HG03066 (cell line): Measurements from ENCODE around the gene VPREB3.
"Not testable (repeated sequence)": the region's sequence is repeated elsewhere in the genome, so short reads cannot be mapped to it uniquely, and the experiment has no call there.

Experiments
- ATAC-seq: cut with Tn5 transposase; IDR thresholded peaks from one replicate; pipeline ENCODE4 v1.9.1; 2021; ENCODE audit warnings: low read depth; ENCODE audit not compliant: unreplicated experiment

The VPREB3 gene

GRCh38 chr22:23745791-23746190 lies 8.4 kb downstream of the VPREB3 start:
- no peak for ATAC-seq

GRCh38 chr22:23744485-23744884 lies 9.7 kb downstream of the VPREB3 start:
- no peak for ATAC-seq

GRCh38 chr22:23744001-23744400 lies 10.2 kb downstream of the VPREB3 start:
- no peak for ATAC-seq

GRCh38 chr22:23743303-23743705 lies 10.9 kb downstream of the VPREB3 start:
- no peak for ATAC-seq

- ATAC-seq: no peak
Measured at GRCh38 chr22:23742505-23743264, 11.5 kb downstream of the VPREB3 start.

GRCh38 chr22:23737696-23738095 lies 16.5 kb downstream of the VPREB3 start:
- no peak for ATAC-seq

GRCh38 chr22:23728108-23728507 lies 26.1 kb downstream of the VPREB3 start:
- ATAC-seq: not testable (repeated sequence)

- ATAC-seq: no peak
Measured at GRCh38 chr22:23722724-23723123, 31.5 kb downstream of the VPREB3 start.

GRCh38 chr22:23722160-23722559 lies 32.1 kb downstream of the VPREB3 start:
- no peak for ATAC-seq

- no peak for ATAC-seq
Measured at GRCh38 chr22:23720855-23721254, 33.4 kb downstream of the VPREB3 start.

GRCh38 chr22:23718371-23719165 lies 35.7 kb downstream of the VPREB3 start:
- no peak for ATAC-seq

- ATAC-seq: no peak
Measured at GRCh38 chr22:23716811-23717801, 37.1 kb downstream of the VPREB3 start.

- no peak for ATAC-seq
Measured at GRCh38 chr22:23715806-23716375, 38.3 kb downstream of the VPREB3 start.

- ATAC-seq: no peak
Measured at GRCh38 chr22:23714596-23715578, 39.3 kb downstream of the VPREB3 start.

- ATAC-seq: no peak
Measured at GRCh38 chr22:23713696-23714595, 40.3 kb downstream of the VPREB3 start.

- no peak for ATAC-seq
Measured at GRCh38 chr22:23712256-23712655, 42.0 kb downstream of the VPREB3 start.

- ATAC-seq: no peak
Measured at GRCh38 chr22:23709107-23709506, 45.1 kb downstream of the VPREB3 start.

GRCh38 chr22:23708270-23708669 lies 46.0 kb downstream of the VPREB3 start:
- ATAC-seq: no peak
